Measurements from ENCODE around the gene TOMM20. TPM values are rescaled to one million over a fixed set of nuclear protein-coding genes. Genes with fewer than 3 reads are reported as not detected.
"Not testable (repeated sequence)": the region's sequence is repeated elsewhere in the genome, so short reads cannot be mapped to it uniquely, and the experiment has no call there.

TOMM20 gene
- total RNA-seq, 1 donor from 2014 or later, result 74.4 TPM

- no peak for DNase-seq (ENCODE audit: low read depth in 2 of 2)
Measured at GRCh38 chr1:235102259-235102582, 26.4 kb downstream of the TOMM20 start.

GRCh38 chr1:235101558-235102258 is 26.9 kb downstream of the TOMM20 start:
- DNase-seq (ENCODE audit: low read depth in 2 of 2), result no peak

GRCh38 chr1:235100194-235100772 is 28.4 kb downstream of the TOMM20 start:
- DNase-seq (ENCODE audit: low read depth in 2 of 2), result no peak

GRCh38 chr1:235098991-235099390 is 29.6 kb downstream of the TOMM20 start:
- no peak for DNase-seq (ENCODE audit: low read depth in 2 of 2)

- no peak for DNase-seq (ENCODE audit: low read depth in 2 of 2)
Measured at GRCh38 chr1:235098547-235098946, 30.1 kb downstream of the TOMM20 start.

GRCh38 chr1:235097501-235097900 is 31.1 kb downstream of the TOMM20 start:
- DNase-seq (ENCODE audit: low read depth in 2 of 2), result not testable (repeated sequence)

GRCh38 chr1:235095938-235096562 is 32.6 kb downstream of the TOMM20 start:
- no peak for DNase-seq (ENCODE audit: low read depth in 2 of 2)

GRCh38 chr1:235093696-235094592 is 34.7 kb downstream of the TOMM20 start:
- DNase-seq (ENCODE audit: low read depth in 2 of 2), result peak; percentile 66 to 69

- peak; percentile 59 to 67 for DNase-seq (ENCODE audit: low read depth in 2 of 2)
Measured at GRCh38 chr1:235093013-235093695, 35.5 kb downstream of the TOMM20 start.

GRCh38 chr1:235092415-235092814 is 36.2 kb downstream of the TOMM20 start:
- DNase-seq (ENCODE audit: low read depth in 2 of 2), result not testable (repeated sequence)

- DNase-seq (ENCODE audit: low read depth in 2 of 2), result not testable (repeated sequence)
Measured at GRCh38 chr1:235092045-235092406, 36.6 kb downstream of the TOMM20 start.

- DNase-seq (ENCODE audit: low read depth in 2 of 2), result not testable (repeated sequence)
Measured at GRCh38 chr1:235091319-235092044, 37.2 kb downstream of the TOMM20 start.

- DNase-seq (ENCODE audit: low read depth in 2 of 2), result no peak
Measured at GRCh38 chr1:235090406-235091069, 38.1 kb downstream of the TOMM20 start.

- DNase-seq (ENCODE audit: low read depth in 2 of 2), result no peak
Measured at GRCh38 chr1:235088907-235089306, 39.7 kb downstream of the TOMM20 start.

- DNase-seq (ENCODE audit: low read depth in 2 of 2), result no peak
Measured at GRCh38 chr1:235088430-235088829, 40.2 kb downstream of the TOMM20 start.

- no peak for DNase-seq (ENCODE audit: low read depth in 2 of 2)
Measured at GRCh38 chr1:235087906-235088305, 40.7 kb downstream of the TOMM20 start.

GRCh38 chr1:235085411-235086117 is 43.1 kb downstream of the TOMM20 start:
- not testable (repeated sequence) for DNase-seq (ENCODE audit: low read depth in 2 of 2)

GRCh38 chr1:235080788-235081187 is 47.8 kb downstream of the TOMM20 start:
- DNase-seq (ENCODE audit: low read depth in 2 of 2), result not testable (repeated sequence)

GRCh38 chr1:235080297-235080657 is 48.4 kb downstream of the TOMM20 start:
- DNase-seq (ENCODE audit: low read depth in 2 of 2), result not testable (repeated sequence)

All from lung microvascular endothelial cell (primary cell).